Nephron progenitor cell (in vitro differentiated cells): ENCODE results near the gene SYT13.
"Not testable (repeated sequence)": the region's sequence is repeated elsewhere in the genome, so short reads cannot be mapped to it uniquely, and the experiment has no call there.

Source experiments
- DNase-seq: peaks from one replicate; pipeline ENCODE4 v3.0.0; 2021
- H3K27ac Mint-ChIP-seq: 2 replicates; pipeline ENCODE4 v1.8.0; 2021; ENCODE audit warnings: mild to moderate bottlenecking, moderate library complexity, mixed read lengths
- H3K27me3 Mint-ChIP-seq: 2 replicates; pipeline ENCODE4 v1.8.0; 2021; ENCODE audit warnings: mild to moderate bottlenecking, low read depth, mixed read lengths; ENCODE audit not compliant: poor library complexity
- H3K36me3 Mint-ChIP-seq: 2 replicates; pipeline ENCODE4 v1.8.0; 2021; ENCODE audit warnings: low read depth, mixed read lengths
- H3K4me1 Mint-ChIP-seq: 2 replicates; pipeline ENCODE4 v1.8.0; 2021; ENCODE audit warnings: mixed read lengths
- H3K4me3 Mint-ChIP-seq: 2 replicates; pipeline ENCODE4 v1.8.0; 2021; ENCODE audit warnings: mild to moderate bottlenecking, moderate library complexity, mixed read lengths
- H3K9me3 Mint-ChIP-seq: 2 replicates; pipeline ENCODE4 v1.8.0; 2021; ENCODE audit warnings: mild to moderate bottlenecking, moderate library complexity, mixed read lengths
- CTCF ChIP-seq: fragments of 200-600 bp; sonication (generic); IDR thresholded peaks from 2 replicates; pipeline ENCODE4 v1.5.0; 2021; ENCODE audit warnings: antibody characterized with exemption

SYT13 gene

GRCh38 chr11:45296075-45296474 lies 9.9 kb upstream of the SYT13 start:
- no peak overlapping the region for H3K4me3 Mint-ChIP-seq
- peaks cover 3% of the 10 kb centered on the region for H3K9me3 Mint-ChIP-seq
- H3K27ac Mint-ChIP-seq, result no peak overlapping the region
- no peak for DNase-seq
- H3K4me1 Mint-ChIP-seq, result peaks cover 23% of the 10 kb centered on the region
- H3K27me3 Mint-ChIP-seq, result peaks cover 62% of the 10 kb centered on the region
- no peak for TF ChIP-seq CTCF
- H3K36me3 Mint-ChIP-seq, result no peaks in the 10 kb centered on the region

- TF ChIP-seq CTCF, result no peak
- Mint-ChIP-seq H3K9me3 (peaks cover 3% of the 10 kb centered on the region), H3K27me3 (peaks cover 74% of the 10 kb centered on the region), H3K4me3 (no peak overlapping the region), H3K4me1 (peaks cover 9% of the 10 kb centered on the region), H3K27ac (no peak overlapping the region), H3K36me3 (no peaks in the 10 kb centered on the region)
- no peak for DNase-seq
These were observed 8.4 kb upstream of the SYT13 start for GRCh38 chr11:45294499-45294898.

- H3K36me3 Mint-ChIP-seq, H3K4me1 Mint-ChIP-seq, H3K4me3 Mint-ChIP-seq, H3K27ac Mint-ChIP-seq, H3K9me3 Mint-ChIP-seq: not testable (repeated sequence)
- H3K27me3 Mint-ChIP-seq, result peaks cover 82% of the 10 kb centered on the region
- peak; percentile 54 for TF ChIP-seq CTCF
- DNase-seq, result peak; percentile 74
These were observed 7.5 kb upstream of the SYT13 start for GRCh38 chr11:45293566-45294192.

GRCh38 chr11:45290586-45290985 lies 4.4 kb upstream of the SYT13 start:
- Mint-ChIP-seq H3K9me3 (peaks cover 18% of the 10 kb centered on the region), H3K4me3 (no peak overlapping the region), H3K27ac (no peak overlapping the region), H3K27me3 (peaks cover 86% of the 10 kb centered on the region), H3K36me3 (no peaks in the 10 kb centered on the region), H3K4me1 (peaks cover 1% of the 10 kb centered on the region)
- no peak for TF ChIP-seq CTCF
- no peak for DNase-seq

- peaks cover 18% of the 10 kb centered on the region for H3K9me3 Mint-ChIP-seq
- no peak for TF ChIP-seq CTCF
- no peak overlapping the region for H3K4me3 Mint-ChIP-seq
- DNase-seq, result no peak
- H3K4me1 Mint-ChIP-seq, result peaks cover 11% of the 10 kb centered on the region
- H3K36me3 Mint-ChIP-seq, result no peaks in the 10 kb centered on the region
- H3K27ac Mint-ChIP-seq, result no peak overlapping the region
- peaks cover 91% of the 10 kb centered on the region for H3K27me3 Mint-ChIP-seq
These were observed 3.2 kb upstream of the SYT13 start for GRCh38 chr11:45289369-45289768.

GRCh38 chr11:45288339-45288738 lies 2.2 kb upstream of the SYT13 start:
- Mint-ChIP-seq H3K27me3 (peaks cover 94% of the 10 kb centered on the region), H3K4me3 (no peak overlapping the region)

More at GRCh38 chr11:45288339-45288738, 2.2 kb upstream of the SYT13 start:
- TF ChIP-seq CTCF, result no peak
- no peak for DNase-seq
- H3K4me1 Mint-ChIP-seq, result peaks cover 18% of the 10 kb centered on the region
- H3K36me3 Mint-ChIP-seq, result no peaks in the 10 kb centered on the region
- no peak overlapping the region for H3K27ac Mint-ChIP-seq
- peaks cover 18% of the 10 kb centered on the region for H3K9me3 Mint-ChIP-seq
